Osteoblast (primary cell): ENCODE results near the gene BCL2L15. TPM values are rescaled to one million over a fixed set of nuclear protein-coding genes. Genes with fewer than 3 reads are reported as not detected.

Experiments used
- DNase-seq: peaks from one replicate; pipeline ENCODE4 v3.0.0; 2011; ENCODE audit warnings: low spot score, mixed read lengths; ENCODE audit not compliant: insufficient read length; ENCODE audit errors: missing footprints
- H2AFZ ChIP-seq: 2 replicates; pipeline ENCODE4 v1.6.0; 2011; ENCODE audit warnings: mild to moderate bottlenecking, low read length
- H3K27ac ChIP-seq: 2 replicates; pipeline ENCODE4 v1.5.1; 2011; ENCODE audit warnings: mild to moderate bottlenecking, low read depth, low read length, moderate library complexity
- H3K27me3 ChIP-seq: 2 replicates; pipeline ENCODE4 v1.6.0; 2012; ENCODE audit warnings: mild to moderate bottlenecking, control low read depth, inconsistent platforms, low read length, moderate library complexity; ENCODE audit not compliant: insufficient read depth
- H3K36me3 ChIP-seq: 2 replicates; pipeline ENCODE4 v1.5.1; 2011; ENCODE audit warnings: mild to moderate bottlenecking, low read length, control low read depth, moderate library complexity; ENCODE audit not compliant: insufficient read depth
- H3K4me1 ChIP-seq: 2 replicates; pipeline ENCODE4 v1.5.1; 2011; ENCODE audit warnings: mild to moderate bottlenecking, low read length, control low read depth, moderate library complexity; ENCODE audit not compliant: insufficient read depth
- H3K4me2 ChIP-seq: 2 replicates; pipeline ENCODE4 v1.6.0; 2011; ENCODE audit warnings: mild to moderate bottlenecking, low read length; ENCODE audit not compliant: insufficient read depth
- H3K4me3 ChIP-seq: fragments of 200-600 bp; sonication (generic); 3 replicates; pipeline ENCODE4 v1.5.1; 2012; ENCODE audit warnings: mild to moderate bottlenecking, low read length, inconsistent platforms; ENCODE audit not compliant: insufficient read depth
- H3K79me2 ChIP-seq: 2 replicates; pipeline ENCODE4 v1.6.0; 2012; ENCODE audit warnings: mild to moderate bottlenecking, low read length, control low read depth, inconsistent platforms; ENCODE audit not compliant: insufficient read depth
- H3K9me3 ChIP-seq: 2 replicates; pipeline ENCODE4 v1.5.1; 2011; ENCODE audit warnings: low read depth, low read length, control low read depth
- H4K20me1 ChIP-seq: 2 replicates; pipeline ENCODE4 v1.6.0; 2012; ENCODE audit warnings: mild to moderate bottlenecking, low read length, control low read depth; ENCODE audit not compliant: insufficient read depth
- total RNA-seq: library from RNA; depleted of rRNA; stranded (reverse); fragments of >200 nt; gene quantifications from 2 replicates; pipeline ENCODE4 v1.2.3, GENCODE V29; 2012
- TF ChIP-seq, protein P1 (sequence below): IDR thresholded peaks from 2 replicates; pipeline ENCODE4 v1.5.1; 2011; ENCODE audit warnings: mild to moderate bottlenecking, low read depth, low read length, moderate library complexity; ENCODE audit errors: extremely low read depth

The BCL2L15 gene
- total RNA-seq, 1 donor = 0.36 TPM

DNA sequence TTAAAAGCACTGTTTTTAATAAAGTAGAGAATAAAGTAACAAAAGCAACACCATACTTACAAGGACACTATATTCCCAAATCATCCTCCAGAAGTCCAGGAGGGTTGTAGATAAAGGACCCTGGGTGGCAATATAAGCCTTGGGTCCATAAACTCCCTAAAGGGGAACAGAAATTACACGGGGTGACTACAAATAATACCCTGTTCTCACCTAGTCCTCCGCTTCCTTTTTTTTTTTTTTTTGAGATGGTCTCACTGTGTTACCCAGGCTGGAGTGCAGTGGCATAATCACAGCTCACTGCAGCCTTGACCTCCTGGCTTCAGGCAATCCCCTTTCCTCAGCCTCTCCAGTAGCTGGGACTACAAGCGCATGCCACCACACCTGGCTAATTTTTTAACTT, 29.0 kb downstream of the BCL2L15 start:
- H3K4me1 ChIP-seq = peaks cover 21% of the 10 kb centered on the region
- H4K20me1 ChIP-seq = no peaks in the 10 kb centered on the region
- TF ChIP-seq, protein P1, sequence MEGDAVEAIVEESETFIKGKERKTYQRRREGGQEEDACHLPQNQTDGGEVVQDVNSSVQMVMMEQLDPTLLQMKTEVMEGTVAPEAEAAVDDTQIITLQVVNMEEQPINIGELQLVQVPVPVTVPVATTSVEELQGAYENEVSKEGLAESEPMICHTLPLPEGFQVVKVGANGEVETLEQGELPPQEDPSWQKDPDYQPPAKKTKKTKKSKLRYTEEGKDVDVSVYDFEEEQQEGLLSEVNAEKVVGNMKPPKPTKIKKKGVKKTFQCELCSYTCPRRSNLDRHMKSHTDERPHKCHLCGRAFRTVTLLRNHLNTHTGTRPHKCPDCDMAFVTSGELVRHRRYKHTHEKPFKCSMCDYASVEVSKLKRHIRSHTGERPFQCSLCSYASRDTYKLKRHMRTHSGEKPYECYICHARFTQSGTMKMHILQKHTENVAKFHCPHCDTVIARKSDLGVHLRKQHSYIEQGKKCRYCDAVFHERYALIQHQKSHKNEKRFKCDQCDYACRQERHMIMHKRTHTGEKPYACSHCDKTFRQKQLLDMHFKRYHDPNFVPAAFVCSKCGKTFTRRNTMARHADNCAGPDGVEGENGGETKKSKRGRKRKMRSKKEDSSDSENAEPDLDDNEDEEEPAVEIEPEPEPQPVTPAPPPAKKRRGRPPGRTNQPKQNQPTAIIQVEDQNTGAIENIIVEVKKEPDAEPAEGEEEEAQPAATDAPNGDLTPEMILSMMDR = no peak
- no peak overlapping the region for H2AFZ ChIP-seq
- no peaks in the 10 kb centered on the region for H3K36me3 ChIP-seq
- H3K27me3 ChIP-seq = no peaks in the 10 kb centered on the region
- H3K4me2 ChIP-seq = no peak overlapping the region
- H3K4me3 ChIP-seq = no peak overlapping the region
- H3K79me2 ChIP-seq = no peaks in the 10 kb centered on the region
- no peak for DNase-seq
- H3K27ac ChIP-seq = no peak overlapping the region
- H3K9me3 ChIP-seq = no peaks in the 10 kb centered on the region

- H2AFZ ChIP-seq = no peak overlapping the region
- H3K4me2 ChIP-seq = no peak overlapping the region
- no peak overlapping the region for H3K4me3 ChIP-seq
- no peaks in the 10 kb centered on the region for H4K20me1 ChIP-seq
- H3K79me2 ChIP-seq = no peaks in the 10 kb centered on the region
- H3K4me1 ChIP-seq = peaks cover 21% of the 10 kb centered on the region
- no peaks in the 10 kb centered on the region for H3K9me3 ChIP-seq
- no peak overlapping the region for H3K27ac ChIP-seq
- no peak for DNase-seq
- H3K36me3 ChIP-seq = no peaks in the 10 kb centered on the region
- H3K27me3 ChIP-seq = no peaks in the 10 kb centered on the region
- TF ChIP-seq, protein P1 = no peak
Measured at GRCh38 chr1:113857776-113858175, 29.6 kb downstream of the BCL2L15 start.

- peaks cover 18% of the 10 kb centered on the region for H3K4me1 ChIP-seq
- H3K9me3 ChIP-seq = no peaks in the 10 kb centered on the region
- H2AFZ ChIP-seq = no peak overlapping the region
- TF ChIP-seq, protein P1 = no peak
- no peaks in the 10 kb centered on the region for H3K36me3 ChIP-seq
- H3K79me2 ChIP-seq = no peaks in the 10 kb centered on the region
- no peak overlapping the region for H3K4me3 ChIP-seq
- no peaks in the 10 kb centered on the region for H3K27me3 ChIP-seq
- H4K20me1 ChIP-seq = no peaks in the 10 kb centered on the region
- H3K4me2 ChIP-seq = no peak overlapping the region
- DNase-seq = no peak
- no peak overlapping the region for H3K27ac ChIP-seq
Measured at GRCh38 chr1:113856401-113856790, 31.0 kb downstream of the BCL2L15 start.

DNA sequence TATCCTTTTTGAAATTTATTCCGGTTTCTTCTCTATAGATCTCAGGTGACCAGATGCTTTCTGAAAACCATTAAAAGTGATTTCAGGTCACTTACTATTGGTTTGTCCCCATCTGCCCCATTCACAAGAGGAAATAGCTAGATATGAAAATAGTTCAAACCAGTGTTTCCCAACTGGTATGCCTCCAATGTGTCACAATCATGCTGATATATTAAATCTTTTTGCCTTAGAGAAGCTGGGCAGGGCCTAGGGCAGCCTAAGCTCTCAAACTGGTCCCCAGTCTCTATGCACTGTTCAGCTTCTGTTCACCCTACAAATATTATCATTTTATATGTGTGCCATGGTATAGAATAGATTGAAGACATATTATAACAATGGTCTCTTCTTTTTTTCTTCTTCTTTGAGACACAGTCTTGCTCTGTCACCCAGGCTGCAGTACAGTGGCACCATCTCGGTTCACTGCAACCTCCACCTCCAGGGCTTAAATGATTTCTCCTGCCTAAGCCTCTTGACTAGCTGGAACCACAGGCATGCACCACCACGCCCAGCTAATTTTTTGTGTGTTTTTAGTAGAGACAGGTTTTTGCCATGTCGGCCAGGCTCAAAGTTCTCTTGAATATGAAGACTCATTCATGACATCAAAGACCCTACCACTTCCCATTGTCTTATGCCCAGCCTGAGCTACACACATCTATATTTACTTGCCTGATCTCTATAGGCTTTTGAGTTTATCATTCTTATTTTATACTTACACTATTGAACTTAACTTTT, 31.6 kb downstream of the BCL2L15 start:
- Histone ChIP-seq H3K36me3 (no peaks in the 10 kb centered on the region), H2AFZ (no peak overlapping the region), H4K20me1 (no peaks in the 10 kb centered on the region), H3K4me3 (no peak overlapping the region), H3K27me3 (no peaks in the 10 kb centered on the region), H3K27ac (no peak overlapping the region), H3K9me3 (no peaks in the 10 kb centered on the region), H3K79me2 (no peaks in the 10 kb centered on the region), H3K4me1 (peaks cover 14% of the 10 kb centered on the region), H3K4me2 (no peak overlapping the region)
- TF ChIP-seq, protein P1 = no peak
- DNase-seq = no peak
